GM19468 (cell line): ENCODE data around the gene MTA1.

Source experiments
- ATAC-seq: cut with Tn5 transposase; IDR thresholded peaks from one replicate; pipeline ENCODE4 v1.9.1; 2021; ENCODE audit warnings: mild to moderate bottlenecking, moderate library complexity, moderate number of reproducible peaks; ENCODE audit not compliant: unreplicated experiment; ENCODE audit errors: extremely low read depth

MTA1 gene

GRCh38 chr14:105419195-105420091 lies at the start of gene MTA1:
MTA1 (plus strand) TSS chr14:105419827; CDS start chr14:105420036, 209 bp downstream.
- ATAC-seq, result no peak

- no peak for ATAC-seq
Observed at GRCh38 chr14:105374389-105374788, 45.2 kb upstream of the MTA1 start.

DNA sequence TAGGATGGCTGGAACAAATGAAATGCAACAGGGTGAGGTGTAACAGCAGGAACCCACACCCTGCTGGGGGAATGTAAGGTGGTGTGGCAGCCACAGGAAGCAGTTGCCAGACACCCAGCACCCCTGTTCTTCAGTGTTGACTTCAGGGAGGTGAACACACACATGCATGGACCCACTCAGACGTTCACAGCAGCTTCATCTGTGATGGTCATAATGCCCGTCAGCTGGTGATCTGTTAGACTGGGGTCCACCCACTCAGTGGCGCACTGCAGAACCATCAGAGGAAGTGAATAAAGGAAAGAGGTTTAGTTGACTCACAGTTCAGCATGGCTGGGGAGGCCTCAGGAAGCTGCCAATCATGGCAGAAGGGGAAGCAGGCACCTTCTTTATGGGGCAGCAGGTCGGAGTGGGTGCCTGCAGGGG lies 44.0 kb upstream of the MTA1 start:
- no peak for ATAC-seq

DNA sequence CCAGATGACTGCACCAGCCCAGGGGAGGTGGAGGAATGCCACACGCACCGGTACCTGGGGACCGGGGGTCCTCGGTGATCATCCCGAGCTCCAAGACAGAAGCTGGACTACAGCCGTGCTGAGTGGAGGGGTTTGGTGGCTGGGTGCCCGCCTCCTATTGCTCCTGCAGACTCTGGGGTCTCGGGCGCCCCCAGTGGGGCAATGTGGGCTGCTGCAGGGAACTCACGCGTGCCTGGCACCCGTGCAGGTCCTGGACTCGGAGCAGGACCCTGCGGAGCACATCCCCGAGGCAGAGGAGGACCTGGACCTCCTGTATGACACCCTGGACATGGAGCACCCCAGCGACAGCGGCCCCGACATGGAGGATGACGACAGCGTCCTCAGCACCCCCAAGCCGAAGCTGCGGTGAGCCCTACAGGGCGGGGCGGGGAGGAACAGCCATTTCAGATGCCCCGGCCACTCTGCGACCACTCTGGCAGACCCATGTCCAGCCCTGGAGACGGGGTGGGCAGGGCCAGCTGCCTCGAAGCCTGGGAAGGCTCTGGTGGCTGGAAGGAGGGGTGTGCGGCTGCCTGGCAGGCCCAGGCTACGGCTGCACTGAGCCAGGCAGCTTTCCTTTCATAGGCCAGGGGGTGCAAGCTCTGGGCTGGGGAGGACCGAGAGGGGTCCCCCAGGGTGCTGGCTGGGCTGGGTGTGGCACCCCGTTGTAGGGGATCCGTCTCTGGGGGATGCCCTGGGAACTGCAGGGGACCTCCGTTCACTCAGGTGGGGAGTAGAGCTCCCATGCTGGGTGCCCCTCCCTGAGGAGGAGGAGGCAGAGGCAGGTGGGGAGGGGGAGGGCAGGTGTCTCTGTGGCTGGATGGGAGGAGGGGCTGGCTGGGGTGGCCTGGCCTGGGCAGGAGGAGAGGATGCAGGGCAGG lies 42.8 kb upstream of the MTA1 start:
- ATAC-seq, result no peak

- ATAC-seq, result no peak
Observed at GRCh38 chr14:105377555-105378182, 42.0 kb upstream of the MTA1 start.

DNA sequence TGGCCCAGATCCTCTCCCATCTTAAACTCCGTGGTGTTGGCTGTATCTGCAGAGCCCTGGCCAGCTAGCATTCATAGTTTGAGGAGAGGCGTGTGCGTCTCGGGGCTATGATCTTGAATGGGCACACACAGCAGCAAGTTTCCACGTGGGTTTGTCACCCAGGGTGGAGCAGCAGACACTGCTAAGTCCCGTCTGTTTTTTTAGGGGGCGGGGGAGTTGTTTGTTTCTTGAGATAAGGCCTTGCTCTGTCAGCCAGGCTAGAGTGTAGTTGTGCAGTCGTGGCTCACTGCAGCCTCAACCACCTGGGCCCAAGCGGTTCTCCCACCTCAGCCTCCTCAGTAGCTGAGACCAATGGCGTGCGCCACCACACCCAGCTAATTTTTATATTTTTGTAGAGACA lies 41.4 kb upstream of the MTA1 start:
- ATAC-seq, result no peak

DNA sequence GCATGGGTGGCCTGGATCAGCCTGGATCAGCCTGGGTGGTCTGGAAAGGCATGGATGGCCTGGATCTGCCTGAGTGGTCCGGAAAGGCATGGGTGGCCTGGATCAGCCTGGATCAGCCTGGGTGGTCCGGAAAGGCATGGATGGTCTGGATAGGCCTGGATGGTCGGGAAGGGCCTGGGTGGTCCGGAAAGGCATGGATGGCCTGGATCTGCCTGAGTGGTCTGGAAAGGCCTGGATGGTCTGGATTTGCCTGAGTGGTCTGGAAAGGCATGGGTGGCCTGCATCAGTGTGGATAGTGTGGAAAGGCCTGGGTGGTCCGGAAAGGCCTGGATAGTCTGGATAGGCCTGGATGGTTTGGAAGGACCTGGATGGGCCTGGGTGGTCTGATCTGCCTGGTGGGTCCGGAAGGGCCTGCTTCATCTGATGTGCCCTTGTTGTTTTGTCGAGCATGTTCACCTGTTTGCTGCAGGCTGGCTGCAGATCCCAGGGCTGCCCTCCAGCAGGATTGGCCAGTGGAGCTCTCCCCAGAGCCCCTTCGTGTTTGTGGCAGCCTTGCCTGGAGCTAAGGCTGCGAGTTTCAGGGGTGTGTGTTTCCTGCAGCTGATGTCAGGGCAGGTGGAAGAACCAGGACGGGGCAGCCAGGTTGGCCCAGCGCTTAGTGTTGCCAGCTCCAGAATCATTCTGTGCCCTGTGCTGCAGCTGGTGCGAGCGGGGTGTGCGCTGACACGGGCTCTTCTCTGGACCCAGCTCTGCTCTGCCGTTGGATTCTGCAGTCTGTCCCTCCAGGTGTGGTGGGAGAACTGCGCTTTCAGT lies 40.5 kb upstream of the MTA1 start:
- ATAC-seq, result no peak

DNA sequence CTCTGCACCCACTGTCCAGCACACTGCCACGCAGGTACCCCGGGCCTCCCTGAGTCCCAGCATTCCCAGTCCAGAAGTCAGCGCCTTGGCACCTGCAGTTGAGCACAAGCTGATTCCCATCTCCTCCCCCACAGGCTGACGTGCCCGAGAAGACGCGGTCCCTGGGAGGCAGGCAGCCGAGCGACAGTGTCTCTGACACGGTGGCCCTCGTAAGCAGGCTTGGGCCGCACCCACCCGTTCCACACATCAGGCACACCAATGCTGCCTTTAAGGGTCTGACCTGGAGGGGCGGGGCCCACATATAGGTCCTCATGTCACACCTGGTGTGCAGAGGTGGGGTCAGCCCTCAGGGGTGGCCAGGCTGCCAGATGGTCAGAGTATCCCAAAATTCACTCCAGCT lies 39.7 kb upstream of the MTA1 start:
- ATAC-seq, result no peak

- ATAC-seq, result no peak
Observed at GRCh38 chr14:105380756-105381155, 38.9 kb upstream of the MTA1 start.

- no peak for ATAC-seq
Observed at GRCh38 chr14:105381446-105382342, 37.9 kb upstream of the MTA1 start.

GRCh38 chr14:105382343-105383082 lies 37.1 kb upstream of the MTA1 start:
- ATAC-seq, result no peak

- no peak for ATAC-seq
Observed at GRCh38 chr14:105383083-105383730, 36.4 kb upstream of the MTA1 start.

DNA sequence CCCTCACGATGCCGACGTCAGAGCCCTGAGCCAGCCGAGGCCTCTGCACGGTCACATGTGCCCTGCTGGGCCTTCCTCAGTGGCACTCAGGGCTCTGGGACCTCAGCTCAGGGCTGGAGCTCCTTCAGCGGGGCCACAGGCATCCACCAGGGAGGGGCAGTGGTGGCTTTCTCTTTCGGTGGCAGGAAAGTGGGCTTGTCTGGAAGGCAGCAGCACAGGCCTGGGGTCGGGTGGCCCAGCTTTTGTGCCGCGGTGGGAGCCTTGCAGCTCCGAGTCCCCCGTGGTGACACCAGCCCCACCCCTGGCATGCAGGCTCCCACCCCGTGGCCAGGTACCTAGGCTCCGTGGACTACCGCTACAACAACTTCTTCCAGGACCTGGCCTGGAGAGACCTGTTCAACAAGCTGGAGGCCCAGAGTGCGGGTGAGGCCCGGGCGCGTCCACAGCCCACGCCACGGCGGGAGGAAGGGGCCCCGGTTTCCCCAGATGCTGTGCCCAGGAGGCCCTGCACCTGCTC lies 35.5 kb upstream of the MTA1 start:
- ATAC-seq, result no peak

DNA sequence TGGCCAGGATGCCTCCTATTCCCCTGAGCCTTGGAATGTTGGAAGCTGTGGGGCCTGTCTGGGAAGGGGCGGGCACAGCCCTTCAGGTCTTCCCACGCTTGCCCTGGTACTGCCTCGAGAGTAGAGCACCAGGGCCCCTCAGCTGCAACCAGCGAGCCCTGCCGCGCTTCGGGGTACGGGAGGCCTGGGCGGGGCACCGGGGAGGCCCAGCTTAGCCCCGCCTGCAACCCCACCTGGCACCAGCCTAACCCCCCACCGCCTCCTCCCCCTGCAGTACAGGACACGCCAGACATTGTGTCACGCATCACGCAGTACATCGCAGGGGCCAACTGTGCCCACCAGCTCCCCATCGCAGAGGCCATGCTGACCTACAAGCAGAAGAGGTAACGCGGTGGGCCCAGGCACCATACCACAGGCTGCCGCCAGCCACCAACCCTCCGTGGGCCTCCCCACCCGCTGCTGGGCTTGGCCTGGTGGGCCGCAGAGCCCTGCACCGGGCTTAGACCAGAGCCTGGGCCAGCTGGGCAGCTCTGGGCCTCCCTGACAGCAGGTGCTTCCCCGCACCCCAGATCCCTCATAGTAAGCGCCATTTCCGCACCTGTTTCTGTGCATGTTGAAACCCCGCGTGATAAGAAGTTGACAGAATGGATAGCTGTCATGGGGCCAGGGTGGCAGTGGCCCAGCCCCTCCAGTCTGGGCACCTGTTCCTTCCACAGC lies 34.9 kb upstream of the MTA1 start:
- no peak for ATAC-seq

- ATAC-seq, result no peak
Observed at GRCh38 chr14:105385322-105385637, 34.3 kb upstream of the MTA1 start.

DNA sequence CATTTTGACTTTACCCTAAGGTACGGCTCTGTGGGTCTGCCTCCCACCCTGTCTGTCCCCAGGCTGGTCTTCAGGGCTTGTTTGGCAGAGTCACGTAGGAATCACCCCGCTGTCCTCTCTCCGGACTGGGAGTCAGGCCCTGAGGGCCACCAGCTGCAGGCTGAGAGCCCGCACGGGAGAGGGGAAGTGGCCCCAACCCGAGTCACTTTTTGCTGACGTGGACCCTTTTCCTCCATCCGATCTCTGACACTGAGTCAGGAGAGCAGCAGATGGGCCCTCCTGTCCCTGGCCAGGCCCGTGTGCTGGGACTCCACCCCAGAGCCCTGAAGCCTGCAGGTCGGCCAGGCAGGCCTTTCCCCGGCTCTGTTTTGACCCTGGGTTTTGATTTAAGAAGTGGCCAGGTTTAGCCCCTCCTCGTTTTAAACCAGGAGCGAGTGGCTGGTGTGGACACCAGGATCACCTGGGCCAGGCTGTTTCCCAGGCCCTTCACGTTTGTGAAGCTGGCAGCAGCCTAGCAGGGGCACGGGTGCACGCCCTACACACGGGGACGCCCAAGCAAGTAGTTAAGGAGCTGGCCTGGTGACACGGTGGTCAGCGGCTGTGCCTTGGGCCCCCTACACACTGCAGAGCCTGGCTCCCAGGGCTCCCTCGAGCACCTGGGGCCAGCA lies 33.8 kb upstream of the MTA1 start:
- ATAC-seq, result no peak
